Measurements from ENCODE around the gene BMP7.

The BMP7 gene

DNA sequence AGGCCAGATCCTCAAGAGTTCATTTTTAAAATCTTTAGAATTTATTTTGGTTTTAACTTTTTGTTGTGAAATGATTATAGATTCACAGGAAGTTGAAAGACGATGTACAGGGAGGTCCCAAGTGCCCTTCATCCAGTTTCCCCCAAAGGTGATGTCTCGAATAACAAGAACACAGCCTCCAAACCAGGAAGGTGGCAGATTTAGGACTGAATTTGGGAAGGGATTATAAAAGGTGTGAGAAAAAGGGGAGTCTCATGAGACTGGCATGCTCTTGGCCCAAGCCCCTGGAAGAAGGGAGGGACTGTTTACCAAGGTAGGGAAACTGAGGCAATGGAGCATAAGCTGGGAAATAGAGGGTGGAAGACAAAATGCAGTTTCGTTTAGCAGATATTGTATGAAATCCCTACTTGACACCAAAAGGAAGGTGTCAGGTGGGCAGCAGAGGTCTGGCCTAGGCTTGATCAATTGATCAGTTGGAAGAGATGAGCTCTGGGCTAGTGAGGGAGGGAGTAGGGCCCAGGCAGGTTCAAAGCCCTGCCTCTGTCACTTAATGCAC is 81.2 kb downstream of the BMP7 start:
- no peaks in the 10 kb centered on the region for H3K4me1 ChIP-seq
- H3K27me3 ChIP-seq: no peaks in the 10 kb centered on the region; the same call in none of the 2 replicates
- H3K4me3 ChIP-seq (ENCODE audit: low read depth, low read length): no peak overlapping the region
- no peaks in the 10 kb centered on the region; the same call in 1 of the 2 replicates for H3K9me3 ChIP-seq
- DNase-seq: no peak
- no peaks in the 10 kb centered on the region for H3K36me3 ChIP-seq
- TF ChIP-seq, protein P1, sequence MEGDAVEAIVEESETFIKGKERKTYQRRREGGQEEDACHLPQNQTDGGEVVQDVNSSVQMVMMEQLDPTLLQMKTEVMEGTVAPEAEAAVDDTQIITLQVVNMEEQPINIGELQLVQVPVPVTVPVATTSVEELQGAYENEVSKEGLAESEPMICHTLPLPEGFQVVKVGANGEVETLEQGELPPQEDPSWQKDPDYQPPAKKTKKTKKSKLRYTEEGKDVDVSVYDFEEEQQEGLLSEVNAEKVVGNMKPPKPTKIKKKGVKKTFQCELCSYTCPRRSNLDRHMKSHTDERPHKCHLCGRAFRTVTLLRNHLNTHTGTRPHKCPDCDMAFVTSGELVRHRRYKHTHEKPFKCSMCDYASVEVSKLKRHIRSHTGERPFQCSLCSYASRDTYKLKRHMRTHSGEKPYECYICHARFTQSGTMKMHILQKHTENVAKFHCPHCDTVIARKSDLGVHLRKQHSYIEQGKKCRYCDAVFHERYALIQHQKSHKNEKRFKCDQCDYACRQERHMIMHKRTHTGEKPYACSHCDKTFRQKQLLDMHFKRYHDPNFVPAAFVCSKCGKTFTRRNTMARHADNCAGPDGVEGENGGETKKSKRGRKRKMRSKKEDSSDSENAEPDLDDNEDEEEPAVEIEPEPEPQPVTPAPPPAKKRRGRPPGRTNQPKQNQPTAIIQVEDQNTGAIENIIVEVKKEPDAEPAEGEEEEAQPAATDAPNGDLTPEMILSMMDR (IDR thresholded peaks at IDR 0.05; ENCODE audit: low read depth, low read length): no peak

- no peak for DNase-seq
- Histone ChIP-seq H3K9me3 (no peaks in the 10 kb centered on the region; the same call in 1 of the 2 replicates), H3K4me1 (no peaks in the 10 kb centered on the region), H3K27me3 (no peaks in the 10 kb centered on the region; the same call in none of the 2 replicates), H3K4me3 (ENCODE audit: low read depth, low read length) (no peak overlapping the region), H3K36me3 (no peaks in the 10 kb centered on the region)
- TF ChIP-seq, protein P1 (IDR thresholded peaks at IDR 0.05; ENCODE audit: low read depth, low read length): no peak
These were observed 82.9 kb downstream of the BMP7 start for GRCh38 chr20:57183457-57184009.

GRCh38 chr20:57181639-57182038 is 84.8 kb downstream of the BMP7 start:
- H3K4me1 ChIP-seq: no peaks in the 10 kb centered on the region
- no peak for DNase-seq

DNA sequence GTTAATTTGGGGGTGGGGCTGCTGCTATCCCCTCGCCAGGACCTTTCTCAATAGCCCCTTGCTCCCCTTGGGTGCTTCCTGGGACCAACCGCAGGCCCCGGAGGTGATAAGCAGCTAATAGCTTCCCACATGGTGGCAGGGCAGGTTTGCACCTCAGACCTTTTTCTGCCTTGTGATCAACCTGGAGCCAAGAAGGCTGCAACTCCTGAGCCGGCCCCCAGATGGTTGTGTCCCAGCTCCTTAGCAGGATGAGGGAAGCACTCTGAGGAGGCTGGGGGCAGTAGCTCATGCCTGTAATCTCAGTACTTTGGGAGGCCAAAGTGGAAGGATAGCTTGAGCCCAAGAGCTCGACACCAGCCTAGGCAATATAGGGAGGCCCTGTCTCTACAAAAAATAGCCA is 85.5 kb downstream of the BMP7 start:
- no peak overlapping the region for H3K4me3 ChIP-seq (ENCODE audit: low read depth, low read length)
- no peaks in the 10 kb centered on the region for H3K36me3 ChIP-seq
- no peaks in the 10 kb centered on the region for H3K4me1 ChIP-seq
- H3K27me3 ChIP-seq: no peaks in the 10 kb centered on the region; the same call in none of the 2 replicates
- no peaks in the 10 kb centered on the region for H3K9me3 ChIP-seq
- TF ChIP-seq, protein P1 (IDR thresholded peaks at IDR 0.05; ENCODE audit: low read depth, low read length): no peak
- no peak for DNase-seq

More at GRCh38 chr20:57181639-57182038, 84.8 kb downstream of the BMP7 start:
- H3K4me3 ChIP-seq (ENCODE audit: low read depth, low read length): no peak overlapping the region
- TF ChIP-seq, protein P1 (IDR thresholded peaks at IDR 0.05; ENCODE audit: low read depth, low read length): no peak
- H3K9me3 ChIP-seq: no peaks in the 10 kb centered on the region
- H3K36me3 ChIP-seq: no peaks in the 10 kb centered on the region
- no peaks in the 10 kb centered on the region; the same call in none of the 2 replicates for H3K27me3 ChIP-seq

GRCh38 chr20:57180387-57180786 is 86.1 kb downstream of the BMP7 start:
- no peaks in the 10 kb centered on the region for H3K4me1 ChIP-seq
- DNase-seq: no peak
- TF ChIP-seq, protein P1 (IDR thresholded peaks at IDR 0.05; ENCODE audit: low read depth, low read length): no peak
- no peaks in the 10 kb centered on the region for H3K36me3 ChIP-seq
- no peak overlapping the region for H3K4me3 ChIP-seq (ENCODE audit: low read depth, low read length)
- no peaks in the 10 kb centered on the region for H3K9me3 ChIP-seq
- H3K27me3 ChIP-seq: no peaks in the 10 kb centered on the region; the same call in none of the 2 replicates

GRCh38 chr20:57179265-57179664 is 87.2 kb downstream of the BMP7 start:
- no peak overlapping the region for H3K4me3 ChIP-seq (ENCODE audit: low read depth, low read length)
- no peaks in the 10 kb centered on the region for H3K9me3 ChIP-seq
- H3K4me1 ChIP-seq: no peaks in the 10 kb centered on the region
- H3K27me3 ChIP-seq: no peaks in the 10 kb centered on the region; the same call in none of the 2 replicates
- DNase-seq: no peak
- no peaks in the 10 kb centered on the region for H3K36me3 ChIP-seq
- TF ChIP-seq, protein P1 (IDR thresholded peaks at IDR 0.05; ENCODE audit: low read depth, low read length): no peak

Measured in BE2C (cell line).